Eye (tissue), 1 donor: ENCODE data around the gene INPP4B.
"Not testable (repeated sequence)": the region's sequence is repeated elsewhere in the genome, so short reads cannot be mapped to it uniquely, and the experiment has no call there.

ENCODE experiments used
- DNase-seq: peaks from one replicate; pipeline ENCODE4 v3.0.0-alpha.2; 2015

Gene INPP4B

DNA sequence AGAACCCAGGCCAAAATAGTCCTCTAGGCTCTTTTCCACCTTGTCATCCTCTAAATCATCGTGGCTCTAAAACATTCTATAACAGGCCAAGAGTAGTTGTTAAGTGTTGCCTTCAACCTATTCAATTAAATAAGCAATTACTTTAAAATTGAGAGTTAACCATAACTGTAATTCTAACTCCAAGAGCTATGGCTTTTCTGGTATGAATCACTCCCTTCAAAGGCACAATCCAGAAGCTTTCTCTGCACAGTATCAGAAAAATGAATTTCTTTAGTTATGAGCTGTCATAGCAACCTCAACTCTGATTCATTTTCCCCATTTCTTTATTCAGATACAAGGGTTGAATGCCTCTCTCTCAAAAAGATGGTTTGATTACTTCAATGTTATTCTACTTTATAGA, 21.7 kb downstream of the INPP4B start:
- DNase-seq = no peak

DNA sequence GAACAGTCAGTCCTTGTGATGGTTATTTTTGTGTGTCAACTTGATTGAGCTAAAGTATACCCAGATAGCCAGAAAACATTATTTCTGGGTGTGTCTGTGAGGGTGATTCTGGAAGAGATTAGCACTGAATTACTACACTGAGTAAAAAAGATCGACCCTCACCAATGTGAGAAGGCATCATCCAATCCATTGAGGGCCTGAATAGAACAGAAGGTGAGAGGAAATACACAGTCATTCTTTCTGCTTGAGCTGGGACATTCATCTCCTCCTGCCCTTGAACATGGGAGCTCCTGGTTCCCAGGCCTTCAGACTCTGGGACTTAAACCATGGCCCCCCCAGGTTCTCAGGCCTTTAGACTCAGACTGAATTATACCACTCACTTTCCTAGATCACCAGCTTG, 22.3 kb downstream of the INPP4B start:
- no peak for DNase-seq

DNA sequence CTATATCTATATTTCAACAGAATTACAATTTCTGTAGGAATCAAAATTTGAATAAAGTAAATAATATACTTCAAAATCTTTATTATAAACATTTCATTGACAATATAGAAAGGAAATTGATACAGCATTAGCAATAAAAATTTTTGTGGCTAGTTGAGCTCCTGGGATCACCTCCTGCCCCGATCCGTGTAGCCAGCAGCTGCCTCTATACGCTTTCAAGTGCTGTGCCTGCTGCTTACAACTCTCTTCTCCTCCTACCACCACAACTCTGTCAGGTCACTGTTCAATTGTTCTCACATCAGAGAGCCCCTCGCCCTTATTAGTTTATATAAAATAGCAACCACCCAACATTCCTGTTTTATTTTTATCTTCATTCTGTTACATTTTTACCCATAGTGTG, 27.6 kb downstream of the INPP4B start:
- DNase-seq = no peak

DNA sequence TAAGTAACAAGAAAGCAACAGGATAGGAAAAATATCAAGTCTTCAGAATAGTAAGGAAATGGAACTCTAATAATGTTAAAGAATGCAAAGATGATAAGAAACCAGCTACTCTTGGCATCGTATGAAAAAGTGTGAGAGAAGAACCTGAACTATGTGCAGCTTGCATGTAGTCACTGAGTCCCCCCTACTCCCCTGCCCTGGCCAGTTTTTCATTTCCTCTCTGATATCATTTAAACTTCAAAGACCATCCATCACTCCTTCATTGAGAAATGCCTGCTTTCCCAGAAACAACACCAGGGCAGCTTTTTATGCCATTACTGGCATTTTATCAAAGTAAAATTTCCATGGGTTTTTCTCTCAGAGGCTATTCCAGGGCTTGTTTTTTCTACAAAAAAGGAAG, 28.1 kb downstream of the INPP4B start:
- no peak for DNase-seq

DNA sequence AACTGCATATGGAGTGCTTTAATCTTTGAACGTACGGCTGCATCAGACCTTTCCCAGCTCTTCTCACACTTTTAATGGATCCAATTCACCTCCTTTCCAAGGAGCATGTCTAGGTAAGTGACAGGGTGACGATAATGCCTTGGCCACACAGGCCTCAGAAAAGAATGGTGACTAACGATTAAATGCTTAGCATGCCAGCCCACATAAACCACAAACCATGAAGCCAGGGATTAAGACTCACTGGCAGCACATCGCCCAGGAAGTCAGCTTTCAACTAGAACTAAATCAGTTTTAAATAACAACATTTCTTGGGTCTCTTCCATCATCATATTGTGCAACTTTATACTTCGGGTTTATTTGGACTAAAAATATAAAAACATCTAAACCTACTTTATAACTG, 28.7 kb downstream of the INPP4B start:
- DNase-seq = peak; percentile 45

DNA sequence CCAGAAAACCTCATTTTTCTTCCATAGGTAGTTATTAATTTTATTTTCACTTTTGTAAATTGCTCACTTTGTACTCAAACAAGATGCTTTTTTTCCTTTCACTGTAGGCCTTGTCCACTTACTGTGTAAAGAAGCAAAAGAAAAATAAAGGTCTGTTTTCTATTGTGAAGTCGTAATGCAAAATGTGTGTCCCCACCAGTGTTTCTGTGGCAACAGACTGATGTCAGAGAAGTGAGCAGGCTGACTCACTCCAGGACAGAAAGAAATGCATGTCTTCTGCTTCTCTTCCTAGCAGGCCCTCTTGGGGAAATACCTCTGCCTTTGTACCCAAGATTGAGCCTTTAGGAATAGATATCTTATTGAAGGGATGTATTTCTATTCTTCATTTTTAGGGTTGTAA, 30.3 kb downstream of the INPP4B start:
- no peak for DNase-seq

DNA sequence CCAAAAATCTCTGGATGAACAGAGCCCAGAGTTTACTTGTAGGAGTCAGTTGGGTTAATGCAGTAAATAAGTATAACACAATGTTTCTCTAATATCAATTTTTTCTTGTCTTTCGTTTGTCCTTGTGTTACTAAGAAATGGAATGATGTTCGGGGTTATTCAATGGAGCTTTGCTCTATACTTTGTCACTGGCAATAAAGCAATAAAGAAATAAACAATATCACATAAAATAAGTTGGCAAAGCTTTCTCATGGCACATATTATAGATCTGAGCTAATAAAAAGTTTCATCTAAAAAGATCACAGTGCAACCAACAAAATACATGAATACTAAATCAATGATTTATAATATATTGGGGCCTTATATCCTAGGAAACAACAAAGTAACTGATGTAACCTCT, 32.7 kb downstream of the INPP4B start:
- no peak for DNase-seq

DNA sequence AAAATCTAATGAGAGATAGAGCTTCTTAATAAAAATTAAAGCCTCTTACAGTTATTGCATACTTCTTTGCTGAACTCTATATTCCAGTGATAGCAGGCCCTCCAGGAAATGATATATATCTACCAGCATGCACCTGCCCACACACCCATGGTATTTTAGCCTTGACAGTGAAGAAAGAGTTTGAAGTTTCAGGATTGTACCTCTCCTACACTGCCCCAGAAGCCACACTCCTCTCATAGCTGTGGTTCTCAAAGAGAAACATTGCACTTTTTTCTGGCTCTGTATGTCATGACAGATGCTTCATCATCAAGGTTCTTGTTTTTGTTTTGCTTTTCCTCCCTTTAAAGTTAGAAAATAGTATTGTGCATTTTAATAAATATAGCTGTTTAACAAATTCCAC, 34.0 kb downstream of the INPP4B start:
- DNase-seq = no peak

DNA sequence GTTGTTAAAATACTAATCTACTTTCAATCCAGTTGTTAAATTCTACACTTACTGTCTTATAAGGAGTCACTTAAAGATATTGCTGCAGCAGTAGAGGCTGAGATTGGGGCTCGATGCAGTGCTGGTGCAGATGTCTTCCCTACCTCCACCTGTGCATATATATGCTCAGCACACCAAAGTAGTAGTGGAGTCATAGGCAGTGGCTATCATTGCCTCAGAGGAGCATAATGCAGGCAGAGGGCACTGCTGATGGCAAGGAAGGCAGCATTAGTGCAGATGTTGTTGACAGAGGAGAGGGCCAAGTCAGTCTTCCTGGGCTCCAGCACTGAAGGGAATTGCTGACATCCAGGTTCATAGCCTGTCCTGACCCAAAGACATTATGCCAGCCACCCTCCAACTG, 35.1 kb downstream of the INPP4B start:
- no peak for DNase-seq

DNA sequence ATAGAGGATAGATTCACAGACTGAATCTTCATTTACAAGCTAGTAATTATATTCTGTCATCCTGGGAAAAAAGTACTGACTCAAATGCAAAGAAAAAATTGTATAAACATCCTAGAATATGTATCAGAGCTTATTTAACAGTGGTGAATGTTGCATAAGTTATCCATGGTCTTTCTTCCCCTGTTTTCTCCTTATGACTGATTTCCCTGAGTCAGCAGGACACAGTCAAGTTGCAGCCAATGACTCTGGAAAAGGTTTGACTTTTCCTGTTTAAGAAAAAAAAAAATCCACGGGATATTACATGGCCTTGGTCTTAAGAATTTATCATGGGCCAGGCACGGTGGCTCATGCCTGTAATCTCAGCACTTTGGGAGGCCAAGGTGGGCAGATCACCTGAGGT, 36.5 kb downstream of the INPP4B start:
- no peak for DNase-seq

DNA sequence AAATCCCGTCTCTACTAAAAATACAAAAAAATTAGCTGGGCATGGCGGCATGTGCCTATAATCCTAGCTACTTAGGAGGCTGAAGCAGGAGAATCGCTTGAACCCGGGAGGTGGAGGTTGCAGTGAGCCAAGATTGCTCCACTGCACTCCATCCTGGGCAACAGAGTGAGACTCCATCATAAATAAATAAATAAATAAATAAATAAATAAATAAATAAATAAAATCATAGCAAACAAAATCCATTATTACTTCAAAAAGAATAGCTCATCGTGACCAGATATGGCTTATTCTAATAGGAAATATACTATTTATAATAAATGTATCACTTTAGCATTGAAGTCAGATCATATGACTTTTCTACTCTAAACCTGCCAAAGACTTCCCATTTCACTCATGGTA, 42.2 kb downstream of the INPP4B start:
- not testable (repeated sequence) for DNase-seq

DNA sequence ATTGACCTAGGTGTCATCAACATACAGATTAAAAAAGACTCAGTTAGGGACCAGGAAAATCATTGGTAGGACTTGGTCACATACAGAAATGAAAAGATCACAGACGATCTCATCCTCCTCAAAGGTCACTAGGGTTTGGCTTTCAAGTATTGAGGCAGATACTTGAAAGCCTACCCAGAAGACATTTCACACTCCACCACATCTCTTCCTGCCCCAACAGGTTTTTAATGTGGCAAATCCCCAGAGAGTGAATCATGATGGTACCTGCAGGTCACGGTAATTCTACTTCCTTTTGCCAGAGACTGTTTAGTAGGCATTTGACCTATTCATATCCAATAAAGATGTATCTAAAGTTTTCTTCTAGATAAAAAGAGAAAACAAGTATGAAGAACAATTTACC, 44.1 kb downstream of the INPP4B start:
- no peak for DNase-seq

DNA sequence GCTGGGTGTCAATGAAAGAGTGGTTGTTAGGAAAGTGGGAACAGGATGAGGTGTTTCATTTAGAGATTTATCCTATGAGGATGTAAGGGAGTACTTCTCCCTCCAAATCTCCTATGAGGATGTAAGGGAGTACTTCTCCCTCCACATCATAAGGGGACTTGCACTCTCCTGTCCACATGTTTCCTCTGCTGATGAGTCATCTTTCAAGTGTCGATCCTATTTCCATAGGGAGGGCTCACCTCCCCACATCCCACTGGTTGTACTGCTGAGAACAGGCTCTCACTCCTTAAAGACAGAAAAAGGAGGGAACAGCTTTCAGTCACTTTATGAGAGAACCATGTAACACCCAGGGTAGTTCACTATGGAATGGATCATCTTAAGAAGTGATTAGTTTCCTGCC, 65.0 kb downstream of the INPP4B start:
- no peak for DNase-seq

DNA sequence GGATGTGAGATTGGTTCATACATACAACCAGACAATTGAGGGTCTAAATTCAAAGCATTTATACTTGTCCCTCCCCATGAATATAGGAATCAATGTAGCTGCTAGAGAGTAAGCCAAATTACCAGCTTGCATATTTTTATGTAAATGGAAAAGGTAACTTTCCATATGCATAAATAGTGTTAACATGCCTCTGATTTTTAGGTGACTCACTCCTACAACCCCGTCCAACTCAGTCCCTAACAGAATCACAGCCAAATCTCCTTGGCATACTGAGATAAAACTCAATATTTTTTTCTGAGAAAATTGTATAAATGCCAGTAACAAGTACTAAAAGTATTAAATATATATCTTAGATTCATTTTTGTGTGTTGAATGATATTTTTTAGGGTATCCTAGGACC, 67.2 kb downstream of the INPP4B start:
- no peak for DNase-seq

DNA sequence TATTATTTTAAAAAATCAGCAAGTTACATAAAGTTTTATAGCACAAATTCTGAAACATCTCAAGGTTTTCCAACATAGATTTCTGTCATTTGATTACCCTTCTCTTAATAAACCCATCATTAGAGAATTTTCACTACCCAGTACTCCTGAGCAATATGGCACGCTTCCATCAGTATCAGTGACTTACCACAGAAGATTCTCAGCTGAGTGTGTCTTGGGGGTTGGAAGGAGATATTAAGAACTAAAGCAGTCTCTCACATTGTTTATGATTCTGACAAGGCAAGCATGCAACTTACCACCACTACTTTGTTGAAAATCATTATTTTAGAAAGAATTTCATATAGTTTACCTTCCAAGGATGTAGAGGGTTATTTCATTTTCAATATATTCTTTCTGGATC, 67.7 kb downstream of the INPP4B start:
- no peak for DNase-seq

DNA sequence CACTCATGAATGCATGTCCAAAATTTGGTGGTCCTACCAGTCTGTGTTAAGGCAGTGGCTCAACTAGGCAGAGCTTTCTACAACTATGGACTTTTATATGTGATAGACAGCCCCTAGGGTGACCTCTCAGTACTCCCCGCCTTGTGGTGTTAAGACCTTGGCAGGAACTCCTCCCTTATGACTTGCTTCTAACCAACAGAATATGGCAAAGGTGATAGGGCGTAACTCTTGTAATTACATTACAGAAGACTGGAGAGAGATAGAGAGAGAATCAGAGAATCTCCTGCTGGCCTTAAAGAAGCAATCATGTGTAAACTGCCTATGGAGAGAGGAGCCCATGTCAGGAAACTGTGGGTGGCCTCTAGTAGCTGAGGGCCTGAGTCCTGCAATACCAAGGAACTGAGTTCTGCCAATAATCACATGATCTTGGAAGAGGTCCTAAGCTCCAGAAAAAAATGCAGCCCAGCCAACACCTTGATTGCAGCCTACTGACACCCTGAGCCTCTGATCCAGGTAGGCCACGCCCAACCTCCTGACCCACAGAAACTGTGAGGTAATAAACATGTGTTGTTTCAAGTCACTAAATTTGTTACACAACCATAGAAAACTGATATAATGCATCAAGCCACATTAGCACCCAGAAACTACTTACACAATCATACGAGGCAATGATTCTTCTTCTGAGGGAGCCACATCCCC, 68.9 kb downstream of the INPP4B start:
- DNase-seq = no peak

DNA sequence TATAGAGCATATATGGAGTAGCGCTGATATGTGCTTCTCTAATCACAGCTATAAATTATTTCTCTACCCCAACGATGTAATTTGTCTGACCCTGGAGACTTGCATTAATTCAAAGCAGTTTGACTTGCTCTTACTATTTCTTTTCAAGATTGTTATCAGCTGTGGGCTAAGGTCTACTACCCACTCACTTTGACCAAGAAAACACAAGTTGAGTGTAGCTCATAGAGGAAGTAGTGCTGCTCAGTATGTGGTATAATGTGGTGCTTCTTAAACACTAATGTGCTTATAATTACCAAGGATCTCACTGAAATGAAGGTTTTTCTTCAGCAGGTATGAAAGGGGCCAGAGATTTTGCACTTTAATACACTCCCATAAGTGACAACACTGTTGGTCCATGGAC, 70.1 kb downstream of the INPP4B start:
- no peak for DNase-seq

DNA sequence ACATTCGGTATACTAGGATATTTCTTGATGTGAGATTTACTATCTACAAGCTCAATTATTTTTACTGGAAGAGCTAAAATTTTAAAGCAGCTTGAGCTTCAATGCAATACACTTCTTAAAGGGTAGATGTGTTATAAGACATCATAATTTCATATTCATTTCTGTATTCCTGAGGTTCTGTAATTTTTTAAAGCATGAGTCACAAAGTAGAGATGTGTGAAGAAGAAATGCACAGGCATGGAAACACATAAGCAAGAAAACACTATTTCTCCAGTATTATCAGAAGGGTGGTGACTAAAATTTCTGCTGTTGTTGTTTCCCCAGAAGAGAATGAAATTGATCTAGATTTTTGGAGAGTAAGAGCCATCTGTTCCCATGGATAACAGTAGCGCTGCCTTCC, 72.6 kb downstream of the INPP4B start:
- no peak for DNase-seq

DNA sequence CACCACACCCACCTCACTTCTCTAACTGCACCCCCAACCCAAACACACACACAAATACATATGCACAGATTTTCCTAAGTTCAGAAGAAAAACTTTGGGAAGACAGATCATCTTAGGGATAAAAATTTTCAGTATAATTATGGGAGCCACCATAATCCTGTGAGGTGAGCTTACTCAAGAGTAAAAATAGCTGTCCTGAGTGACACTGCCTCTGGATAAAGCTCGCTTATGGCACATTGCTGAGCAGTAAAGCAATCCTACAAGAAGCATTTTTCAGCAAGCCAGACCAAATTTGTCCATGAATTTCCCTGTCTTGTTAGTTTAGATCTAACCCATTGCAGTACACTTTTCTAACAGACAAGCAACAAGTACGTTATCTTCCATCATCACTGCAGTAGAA, 83.8 kb downstream of the INPP4B start:
- no peak for DNase-seq

DNA sequence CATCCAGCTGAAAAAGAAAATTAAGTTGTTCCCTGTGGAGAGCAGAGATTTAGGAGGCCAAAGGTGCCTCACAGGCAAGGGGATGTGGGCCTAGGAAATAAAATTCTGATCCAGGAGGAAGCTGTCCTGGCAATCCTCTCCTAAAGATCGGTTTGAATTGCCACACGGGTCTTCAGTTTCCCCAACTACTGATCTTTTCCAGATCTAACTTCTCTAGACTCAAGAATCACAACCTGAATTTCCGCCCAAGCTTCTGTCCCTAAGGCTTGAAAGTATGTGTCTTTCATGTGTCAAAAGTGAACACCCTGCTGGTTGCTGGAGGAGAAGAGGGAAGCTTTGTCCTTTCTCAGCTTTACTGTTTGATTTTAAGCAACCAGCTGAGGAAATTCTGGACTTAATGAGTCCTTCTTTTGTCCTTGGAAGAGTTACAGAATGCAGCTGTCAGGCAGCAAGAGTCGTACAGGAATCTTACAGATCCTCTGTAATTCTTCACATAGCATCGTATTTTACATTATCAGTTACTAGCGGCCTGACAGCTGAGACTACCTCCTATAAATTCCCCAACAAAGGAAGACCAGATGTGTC, 93.8 kb downstream of the INPP4B start:
- DNase-seq = peak; percentile 41

DNA sequence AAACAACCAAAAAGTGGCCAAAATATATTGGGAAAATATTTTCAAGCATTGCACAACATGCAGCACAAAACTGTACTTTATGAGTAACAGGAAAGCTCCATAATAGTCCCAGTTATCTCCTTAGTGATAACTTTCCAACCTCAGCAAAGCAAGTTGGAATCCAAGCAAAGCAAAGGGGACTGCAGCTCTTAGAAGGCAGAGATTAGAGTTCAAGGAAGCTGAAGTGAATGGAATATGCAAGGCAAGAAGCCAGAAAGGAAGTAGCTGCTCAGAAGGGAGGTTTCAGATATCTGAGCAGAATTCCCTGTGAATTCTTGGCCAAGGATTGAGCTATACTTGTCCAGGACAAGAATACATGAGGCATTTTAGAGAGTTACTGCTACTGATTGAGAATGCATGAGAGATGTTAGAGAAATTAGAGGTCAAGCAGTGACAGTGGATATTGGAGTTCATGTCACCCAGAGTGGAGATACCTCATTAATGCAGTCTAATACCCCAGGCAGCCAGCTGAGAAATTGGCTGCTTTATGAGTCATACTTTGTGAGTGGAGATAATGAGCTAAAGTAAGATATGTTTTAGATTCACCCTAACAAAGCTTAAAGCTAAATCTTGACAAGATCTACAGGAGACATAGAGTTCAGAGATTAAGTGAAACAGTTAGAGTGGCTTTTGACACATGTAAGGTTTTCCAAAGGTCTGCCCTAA, 102.8 kb downstream of the INPP4B start:
- DNase-seq = no peak

DNA sequence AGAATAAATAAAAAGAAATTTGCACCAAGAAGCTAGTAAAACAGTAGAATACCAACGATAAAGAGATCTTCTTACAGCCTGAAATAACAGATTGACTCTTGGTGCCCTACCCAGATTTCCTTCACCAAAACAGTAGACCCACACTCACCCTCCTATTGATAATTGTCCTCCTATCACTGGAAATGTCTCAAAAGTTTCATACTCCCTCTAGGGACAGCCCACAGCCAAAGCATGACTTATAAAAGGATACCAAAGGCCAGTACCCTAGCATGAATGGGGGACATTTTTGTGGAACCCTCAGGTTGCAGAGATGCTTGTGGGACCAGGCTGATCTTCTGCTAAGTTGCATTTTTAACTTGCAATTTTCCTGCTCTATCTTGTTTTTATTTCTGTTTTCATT, 104.1 kb downstream of the INPP4B start:
- no peak for DNase-seq

DNA sequence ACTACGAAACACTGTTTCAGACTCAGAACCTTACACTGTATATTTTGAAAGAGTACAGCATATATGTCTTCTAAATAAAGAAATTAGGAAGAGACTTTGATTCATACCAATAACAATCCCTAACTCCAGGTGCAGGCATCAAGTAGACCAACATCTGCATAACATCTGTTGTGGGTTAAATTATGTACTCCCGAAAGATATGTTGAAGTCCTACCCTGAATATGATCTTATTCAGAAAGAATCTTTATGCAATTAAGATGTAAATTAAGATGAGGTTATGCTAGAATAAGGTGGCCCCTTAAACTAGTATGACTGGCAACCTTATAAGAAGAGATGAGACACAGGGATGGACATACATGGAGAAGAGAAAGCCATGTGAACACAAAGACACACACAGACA, 117.9 kb downstream of the INPP4B start:
- no peak for DNase-seq

DNA sequence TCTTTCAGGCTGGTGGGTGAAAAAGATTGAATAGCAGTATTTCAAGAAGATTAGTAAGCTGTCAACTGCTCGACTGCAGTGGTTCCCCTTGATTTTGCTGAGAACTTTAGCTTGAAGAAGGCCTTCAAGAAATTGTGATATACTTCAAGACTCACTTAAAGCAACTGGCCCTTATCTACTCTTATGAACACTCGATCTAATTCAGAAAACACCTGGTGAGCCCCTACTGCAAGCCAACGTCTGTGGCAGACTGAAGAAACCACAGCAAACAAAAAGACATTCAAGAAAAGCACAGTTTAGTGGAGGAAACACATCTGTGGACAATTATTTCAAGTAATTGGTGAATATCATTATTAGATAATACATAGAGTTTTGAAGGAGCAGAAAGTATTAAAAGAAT, 119.0 kb downstream of the INPP4B start:
- no peak for DNase-seq

DNA sequence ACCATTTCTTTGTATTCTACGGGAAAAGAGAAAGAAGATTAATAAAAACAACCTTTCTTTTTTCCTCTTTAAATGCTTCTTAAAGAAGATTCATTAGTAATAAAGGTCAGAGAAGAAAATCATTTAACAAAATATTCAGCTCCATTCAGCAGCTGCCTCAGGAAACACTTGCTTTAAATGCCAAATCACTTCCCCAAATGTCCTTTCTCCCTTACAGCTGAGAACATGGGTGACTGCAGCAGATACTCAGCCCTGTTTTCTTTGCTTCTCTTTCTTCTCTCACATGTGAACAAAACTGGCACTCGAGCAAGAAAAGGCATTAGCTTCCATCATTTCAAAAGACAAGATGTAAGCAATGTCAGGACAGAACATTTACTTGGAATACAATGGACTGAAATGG, 120.2 kb downstream of the INPP4B start:
- no peak for DNase-seq
